Astrocyte (in vitro differentiated cells and primary cell): ENCODE measurements around the gene DENND10.

Experiments used
- EZH2 ChIP-seq: IDR thresholded peaks from 2 replicates; pipeline ENCODE4 v1.6.1; 2012; ENCODE audit warnings: mild to moderate bottlenecking, low read length, inconsistent platforms; ENCODE audit not compliant: insufficient read depth
- TF ChIP-seq, protein P1 (sequence below): IDR thresholded peaks from 2 replicates; pipeline ENCODE4 v1.5.1; 2011; ENCODE audit warnings: low read depth, mild to moderate bottlenecking, inconsistent platforms, low read length, moderate library complexity; ENCODE audit not compliant: insufficient read depth

GRCh38 chr10:119161680-119162451 lies 58.0 kb downstream of the DENND10 start:
- TF ChIP-seq, protein P1, sequence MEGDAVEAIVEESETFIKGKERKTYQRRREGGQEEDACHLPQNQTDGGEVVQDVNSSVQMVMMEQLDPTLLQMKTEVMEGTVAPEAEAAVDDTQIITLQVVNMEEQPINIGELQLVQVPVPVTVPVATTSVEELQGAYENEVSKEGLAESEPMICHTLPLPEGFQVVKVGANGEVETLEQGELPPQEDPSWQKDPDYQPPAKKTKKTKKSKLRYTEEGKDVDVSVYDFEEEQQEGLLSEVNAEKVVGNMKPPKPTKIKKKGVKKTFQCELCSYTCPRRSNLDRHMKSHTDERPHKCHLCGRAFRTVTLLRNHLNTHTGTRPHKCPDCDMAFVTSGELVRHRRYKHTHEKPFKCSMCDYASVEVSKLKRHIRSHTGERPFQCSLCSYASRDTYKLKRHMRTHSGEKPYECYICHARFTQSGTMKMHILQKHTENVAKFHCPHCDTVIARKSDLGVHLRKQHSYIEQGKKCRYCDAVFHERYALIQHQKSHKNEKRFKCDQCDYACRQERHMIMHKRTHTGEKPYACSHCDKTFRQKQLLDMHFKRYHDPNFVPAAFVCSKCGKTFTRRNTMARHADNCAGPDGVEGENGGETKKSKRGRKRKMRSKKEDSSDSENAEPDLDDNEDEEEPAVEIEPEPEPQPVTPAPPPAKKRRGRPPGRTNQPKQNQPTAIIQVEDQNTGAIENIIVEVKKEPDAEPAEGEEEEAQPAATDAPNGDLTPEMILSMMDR = no peak
- TF ChIP-seq EZH2 = no peak
